Erythroblast (primary cell): ENCODE data around the gene USP25.

Experiments used
- GATA1 ChIP-seq: IDR thresholded peaks from 2 replicates; pipeline ENCODE4 v1.6.1; 2011; ENCODE audit warnings: low read depth, mild to moderate bottlenecking, control low read depth, low read length, moderate library complexity
- POLR2A ChIP-seq: IDR thresholded peaks from 2 replicates; pipeline ENCODE4 v1.6.1; 2011; ENCODE audit warnings: mild to moderate bottlenecking, low read length

DNA sequence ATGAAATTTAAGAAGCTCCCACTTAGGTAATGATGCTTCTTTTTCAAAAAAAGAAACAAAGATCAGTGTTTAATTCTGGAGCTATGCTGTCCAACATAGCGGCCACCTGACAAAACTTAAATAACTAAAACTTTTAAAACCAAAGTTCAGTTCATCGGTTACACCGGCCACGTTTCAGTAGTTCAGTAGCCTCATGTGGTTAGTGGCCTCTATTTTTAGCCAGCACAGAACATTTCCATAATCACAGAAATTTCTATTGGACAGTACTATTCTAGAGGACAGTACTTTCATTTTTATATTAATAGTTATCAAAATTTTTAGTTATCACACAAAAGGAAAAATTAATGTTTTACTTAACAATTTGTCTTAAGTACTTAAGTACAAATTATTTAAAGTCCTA is 141.0 kb downstream of the USP25 start:
- TF ChIP-seq POLR2A (no peak), GATA1 (no peak)
